Lung (tissue), 12 donors: Measurements from ENCODE around the gene ACER3. TPM values are rescaled to one million over a fixed set of nuclear protein-coding genes. Genes with fewer than 3 reads are reported as not detected.

Experiments used
- ATAC-seq: fragments of 200-7000 bp; cut with Tn5 transposase; one replicate; pipeline ENCODE4 v1.9.1; 2020; ENCODE audit warnings: moderate number of reproducible peaks; ENCODE audit not compliant: insufficient read depth, low FRiP score
- DNase-seq, 3 donors: peaks; one replicate each; pipeline ENCODE4 v3.0.0-alpha.2; 2013 to 2017
- H3K27ac ChIP-seq, 2 donors: one replicate each; pipeline ENCODE4 v1.5.1; 2013; ENCODE audit warnings: mild to moderate bottlenecking in 2 of 2, moderate library complexity in 2 of 2, control low read depth in 1 of 2, inconsistent platforms in 1 of 2, low read depth in 1 of 2, low read length in 1 of 2
- H3K27me3 ChIP-seq, 3 donors: one replicate each; pipeline ENCODE4 v1.5.1; 2013; ENCODE audit warnings: low read length in 2 of 3; ENCODE audit not compliant: control insufficient read depth in 3 of 3, insufficient read depth in 3 of 3
- H3K36me3 ChIP-seq, 4 donors: one replicate each; pipeline ENCODE4 v1.5.1; 2013; ENCODE audit warnings: low read length in 4 of 4, mild to moderate bottlenecking in 1 of 4, moderate library complexity in 1 of 4; ENCODE audit not compliant: control insufficient read depth in 4 of 4, insufficient read depth in 4 of 4
- H3K4me1 ChIP-seq, 5 donors: one replicate each; pipeline ENCODE4 v1.5.1; 2013; ENCODE audit warnings: low read length in 5 of 5, mild to moderate bottlenecking in 2 of 5, moderate library complexity in 1 of 5; ENCODE audit not compliant: control insufficient read depth in 5 of 5, insufficient read depth in 5 of 5
- H3K4me3 ChIP-seq: one replicate; pipeline ENCODE4 v1.5.1; 2013; ENCODE audit warnings: mild to moderate bottlenecking, control low read depth, moderate library complexity
- H3K9ac ChIP-seq, 2 donors: one replicate each; pipeline ENCODE4 v1.5.1; 2013; ENCODE audit warnings: low read length in 2 of 2, control low read depth in 1 of 2; ENCODE audit not compliant: insufficient read depth in 1 of 2
- H3K9me3 ChIP-seq, 4 donors: one replicate each; pipeline ENCODE4 v1.5.1; 2013; ENCODE audit warnings: low read length in 3 of 4, mild to moderate bottlenecking in 1 of 4, moderate library complexity in 1 of 4; ENCODE audit not compliant: control insufficient read depth in 4 of 4, insufficient read depth in 3 of 4
- CTCF ChIP-seq: IDR thresholded peaks from 2 replicates; pipeline ENCODE4 v1.5.1; 2012; ENCODE audit warnings: mild to moderate bottlenecking; ENCODE audit errors: control extremely low read depth, extremely low read depth
- WGBS, 2 donors: extraction: QIAGEN DNeasy Blood & Tissue Kit; methylation state at CpG; one replicate each; pipeline ENCODE4 v1.1.7; 2013; 5-methylcytosine and 5-hydroxymethylcytosine counted together
- polyA plus RNA-seq, 2 donors: library from polyadenylated mRNA; stranded (reverse); fragments of 200-250 nt; gene quantifications; one replicate each; pipeline ENCODE4 v1.2.1, GENCODE V29; 2013
- total RNA-seq, 2 donors: library from RNA; depleted of rRNA in 1 of 2; stranded (reverse); fragments of >200 nt in 1 of 2; gene quantifications; one replicate each; pipeline ENCODE4 v1.2.1, GENCODE V29; 2014 to 2021
- donor health status: control.
- donor health status: control.
- donor health status: Bipolar disorder and iron deficiency.
- donor health status: healthy.
- donor health status: DM: yes; HTN: yes; CAD: no.

Gene ACER3
- total and polyA plus RNA-seq, 4 donors: 7.9 to 37.0 (median 12.7) TPM

GRCh38 chr11:76980196-76980595 lies 119.5 kb downstream of the ACER3 start:
- ATAC-seq (no peak), DNase-seq (no peak)
- Histone ChIP-seq H3K27ac (no peak overlapping the region), H3K9me3 (peaks cover 0 to 5% (median 1%) of the 10 kb centered on the region in 4 donors), H3K9ac (no peak overlapping the region), H3K4me1 (no peaks in the 10 kb centered on the region), H3K4me3 (no peak overlapping the region), H3K27me3 (no peaks in the 10 kb centered on the region), H3K36me3 (peaks cover 0 to 10% (median 1%) of the 10 kb centered on the region in 4 donors)
- TF ChIP-seq CTCF: no peak

GRCh38 chr11:76984743-76985142 lies 124.0 kb downstream of the ACER3 start:
- Histone ChIP-seq H3K27ac (no peak overlapping the region), H3K27me3 (no peaks in the 10 kb centered on the region), H3K9me3 (no peaks in the 10 kb centered on the region), H3K9ac (no peak overlapping the region), H3K4me1 (no peaks in the 10 kb centered on the region), H3K4me3 (no peak overlapping the region), H3K36me3 (peaks cover 0 to 2% (median under 1%) of the 10 kb centered on the region in 4 donors)
- no peak for TF ChIP-seq CTCF
- peak in 1 of 3 donors; percentile 20 for DNase-seq
- WGBS, 2 donors: 61 to 75% methylated on average over 1 of the region's 1 CpG
- ATAC-seq: no peak

GRCh38 chr11:76987203-76987602 lies 126.5 kb downstream of the ACER3 start:
- Histone ChIP-seq H3K36me3 (peaks cover 0 to 4% (median 1%) of the 10 kb centered on the region in 4 donors), H3K9me3 (no peaks in the 10 kb centered on the region), H3K4me3 (no peak overlapping the region), H3K4me1 (no peaks in the 10 kb centered on the region), H3K9ac (no peak overlapping the region), H3K27ac (no peak overlapping the region), H3K27me3 (no peaks in the 10 kb centered on the region)
- TF ChIP-seq CTCF: no peak
- 83 to 87% methylated on average over 1 of the region's 1 CpG for WGBS, 2 donors
- ATAC-seq: no peak
- DNase-seq: no peak

- H3K36me3 ChIP-seq: peaks cover 0 to 7% (median 0%) of the 10 kb centered on the region in 4 donors
- no peak for TF ChIP-seq CTCF
- H3K9ac ChIP-seq: no peak overlapping the region
- DNase-seq: no peak
- no peaks in the 10 kb centered on the region for H3K9me3 ChIP-seq
- no peaks in the 10 kb centered on the region for H3K4me1 ChIP-seq
- H3K27ac ChIP-seq: no peak overlapping the region
- 94 to 100% methylated on average over 1 of the region's 1 CpG for WGBS, 2 donors
- H3K27me3 ChIP-seq: no peaks in the 10 kb centered on the region
- ATAC-seq: no peak
- no peak overlapping the region for H3K4me3 ChIP-seq
Observed at GRCh38 chr11:76990628-76991027, 129.9 kb downstream of the ACER3 start.
